Left ventricle myocardium inferior (tissue), 1 donor: ENCODE measurements around the gene SLU7. TPM values are rescaled to one million over a fixed set of nuclear protein-coding genes. Genes with fewer than 3 reads are reported as not detected.

Experiments
- DNase-seq: peaks from one replicate; pipeline ENCODE4 v3.0.0-alpha.2; 2020
- H3K27ac ChIP-seq: fragments of 200-600 bp; replicated peaks from 2 replicates; pipeline ENCODE4 v1.8.0; 2021
- H3K27me3 ChIP-seq: fragments of 200-600 bp; 2 replicates; pipeline ENCODE4 v1.8.0; 2021; ENCODE audit warnings: low read depth
- H3K36me3 ChIP-seq: fragments of 200-600 bp; 2 replicates; pipeline ENCODE4 v1.8.0; 2021
- H3K4me1 ChIP-seq: fragments of 200-600 bp; 2 replicates; pipeline ENCODE4 v1.8.0; 2021
- H3K4me3 ChIP-seq: fragments of 200-600 bp; 2 replicates; pipeline ENCODE4 v1.8.0; 2021; ENCODE audit warnings: mild to moderate bottlenecking, moderate library complexity
- H3K9me3 ChIP-seq: fragments of 200-600 bp; replicated peaks from 2 replicates; pipeline ENCODE4 v1.8.0; 2021
- CTCF ChIP-seq: fragments of 200-600 bp; IDR thresholded peaks from 2 replicates; pipeline ENCODE4 v1.8.0; 2021; ENCODE audit warnings: antibody characterized with exemption, mild to moderate bottlenecking, borderline replicate concordance
- intact Hi-C: fragments of 100-400 bp; cut with micrococcal nuclease; formaldehyde crosslinking; loops from one replicate; pipeline ENCODE4 v1.11.0; 2022
- total RNA-seq: library from RNA; stranded (reverse); fragmentation: NEBNext Ultra II Directional; extraction: Animal tissue kit (Norgen Biotek cat#: 25700); gene quantifications from one replicate; pipeline ENCODE4 v1.2.1, GENCODE V29; 2021
- donor health status: DM: no; HTN: yes; CAD: no; lungs with severe emphysema.

Gene SLU7
- total RNA-seq, 1 donor from 2014 or later, result 56.2 TPM

- intact Hi-C loops, result no loop called here
These were observed 64.2 kb downstream of the SLU7 start for GRCh38 chr5:160354666-160355065.

GRCh38 chr5:160353379-160353778, 65.5 kb downstream of the SLU7 start:
- intact Hi-C loops, result no loop called here
- H3K27me3 ChIP-seq, result no peaks in the 10 kb centered on the region
- H3K36me3 ChIP-seq, result no peaks in the 10 kb centered on the region
- H3K4me3 ChIP-seq, result no peak overlapping the region
- H3K27ac ChIP-seq, result no peak overlapping the region
- DNase-seq, result peak; percentile 46
- no peaks in the 10 kb centered on the region for H3K9me3 ChIP-seq
- H3K4me1 ChIP-seq, result peaks cover 24% of the 10 kb centered on the region
- TF ChIP-seq CTCF, result no peak

More at GRCh38 chr5:160354666-160355065, 64.2 kb downstream of the SLU7 start:
- H3K4me1 ChIP-seq, result peaks cover 37% of the 10 kb centered on the region
- no peaks in the 10 kb centered on the region for H3K27me3 ChIP-seq
- H3K27ac ChIP-seq, result no peak overlapping the region
- H3K36me3 ChIP-seq, result no peaks in the 10 kb centered on the region
- no peak for TF ChIP-seq CTCF
- no peaks in the 10 kb centered on the region for H3K9me3 ChIP-seq
- no peak overlapping the region for H3K4me3 ChIP-seq
- DNase-seq, result no peak

GRCh38 chr5:160352308-160352707, 66.6 kb downstream of the SLU7 start:
- no peak overlapping the region for H3K4me3 ChIP-seq
- intact Hi-C loops, result no loop called here
- no peaks in the 10 kb centered on the region for H3K36me3 ChIP-seq
- TF ChIP-seq CTCF, result no peak
- peaks cover 14% of the 10 kb centered on the region for H3K4me1 ChIP-seq
- DNase-seq, result no peak
- no peak overlapping the region for H3K27ac ChIP-seq
- H3K9me3 ChIP-seq, result no peaks in the 10 kb centered on the region
- no peaks in the 10 kb centered on the region for H3K27me3 ChIP-seq

Other genes with a start within 250 kb of the SLU7 start
- 1.6 TPM for gene FABP6, start 189.6 kb downstream of the SLU7 start, total RNA-seq
- gene CCNJL, start 106.5 kb downstream of the SLU7 start, total RNA-seq, result 6.5 TPM
- 1.4 TPM for gene C1QTNF2, start 48.5 kb downstream of the SLU7 start, total RNA-seq
- 4.9 TPM for gene FAM200C, start 19.0 kb downstream of the SLU7 start, total RNA-seq
- gene PTTG1, start 2.8 kb upstream of the SLU7 start, total RNA-seq, result 0.88 TPM